GM23338 (cell line): ENCODE measurements around the gene ARL6. TPM values are rescaled to one million over a fixed set of nuclear protein-coding genes. Genes with fewer than 3 reads are reported as not detected.

Experiments used
- ATAC-seq: fragments of 200-7000 bp; cut with Tn5 transposase; 3 replicates; pipeline ENCODE4 v1.9.1; 2020
- DNase-seq: peaks from one replicate; pipeline ENCODE4 v3.0.0-alpha.2; 2015; ENCODE audit warnings: low spot score
- H2AFZ ChIP-seq: fragments of 200-600 bp; sonication (generic); 2 replicates; pipeline ENCODE4 v1.8.0; 2016; ENCODE audit warnings: antibody characterized with exemption, mild to moderate bottlenecking, moderate library complexity
- H3F3A ChIP-seq: fragments of 200-600 bp; sonication (generic); replicated peaks from 2 replicates; pipeline ENCODE4 v1.8.0; 2017; ENCODE audit warnings: antibody characterized with exemption, mixed run types, low read depth
- H3K27ac ChIP-seq: fragments of 200-600 bp; sonication (generic); 2 replicates; pipeline ENCODE4 v1.6.1; 2016; ENCODE audit warnings: low read depth
- H3K27me3 ChIP-seq: fragments of 200-600 bp; sonication (generic); 2 replicates; pipeline ENCODE4 v1.8.0; 2016; ENCODE audit warnings: mild to moderate bottlenecking, mixed run types, moderate library complexity; ENCODE audit not compliant: insufficient read depth
- H3K36me3 ChIP-seq: fragments of 200-600 bp; sonication (generic); 2 replicates; pipeline ENCODE4 v1.8.0; 2016; ENCODE audit warnings: mild to moderate bottlenecking; ENCODE audit not compliant: insufficient read depth
- H3K4me1 ChIP-seq: fragments of 200-600 bp; sonication (generic); 2 replicates; pipeline ENCODE4 v1.8.0; 2016; ENCODE audit warnings: mild to moderate bottlenecking, moderate library complexity; ENCODE audit not compliant: insufficient read depth
- H3K4me2 ChIP-seq: fragments of 200-600 bp; sonication (generic); 2 replicates; pipeline ENCODE4 v1.7.1; 2017; ENCODE audit warnings: mixed run types
- H3K4me3 ChIP-seq: fragments of 200-600 bp; sonication (generic); 2 replicates; pipeline ENCODE4 v1.6.1; 2016; ENCODE audit warnings: mixed run types
- H3K79me2 ChIP-seq: fragments of 200-600 bp; sonication (generic); replicated peaks from 2 replicates; pipeline ENCODE4 v1.8.0; 2017; ENCODE audit warnings: mild to moderate bottlenecking; ENCODE audit not compliant: insufficient read depth
- H3K9me2 ChIP-seq: fragments of 200-600 bp; sonication (generic); 2 replicates; pipeline ENCODE4 v1.8.0; 2017; ENCODE audit not compliant: insufficient read depth
- H4K20me1 ChIP-seq: fragments of 200-600 bp; sonication (generic); replicated peaks from 2 replicates; pipeline ENCODE4 v1.8.0; 2017; ENCODE audit warnings: mild to moderate bottlenecking; ENCODE audit not compliant: insufficient read depth
- H3K27ac Mint-ChIP-seq: 2 replicates; pipeline ENCODE4 v1.8.0; 2020; ENCODE audit warnings: inconsistent platforms, mild to moderate bottlenecking, moderate library complexity, mixed read lengths
- H3K27me3 Mint-ChIP-seq: 3 replicates; pipeline ENCODE4 v1.8.0; 2022; ENCODE audit warnings: low read depth, mild to moderate bottlenecking, moderate library complexity, mixed read lengths, inconsistent platforms; ENCODE audit not compliant: insufficient read depth, poor library complexity
- H3K36me3 Mint-ChIP-seq: 3 replicates; pipeline ENCODE4 v1.8.0; 2021; ENCODE audit warnings: low read depth, mild to moderate bottlenecking, inconsistent platforms, moderate library complexity, mixed read lengths
- H3K4me1 Mint-ChIP-seq: 3 replicates; pipeline ENCODE4 v1.8.0; 2020; ENCODE audit warnings: mild to moderate bottlenecking, inconsistent platforms, mixed read lengths
- H3K4me3 Mint-ChIP-seq: 3 replicates; pipeline ENCODE4 v1.8.0; 2021; ENCODE audit warnings: moderate library complexity, mild to moderate bottlenecking, inconsistent platforms, mixed read lengths
- H3K9me3 Mint-ChIP-seq: 3 replicates; pipeline ENCODE4 v1.8.0; 2020; ENCODE audit warnings: moderate library complexity, mild to moderate bottlenecking, inconsistent platforms, mixed read lengths
- CREB1 ChIP-seq: fragments of 250-450 bp; sonication (Bioruptor Pico); IDR thresholded peaks from 2 replicates; pipeline ENCODE4 v1.5.0; 2020; ENCODE audit warnings: low read depth, mild to moderate bottlenecking, moderate library complexity
- NANOG ChIP-seq: IDR thresholded peaks from 2 replicates; pipeline ENCODE4 v1.6.1; 2016; ENCODE audit warnings: antibody characterized with exemption, borderline replicate concordance
- POLR2AphosphoS5 ChIP-seq: IDR thresholded peaks from 2 replicates; pipeline ENCODE4 v1.6.1; 2016; ENCODE audit warnings: antibody characterized with exemption, low read depth
- REST ChIP-seq: IDR thresholded peaks from one replicate; pipeline ENCODE4 v1.6.1; 2018; ENCODE audit warnings: antibody characterized with exemption; ENCODE audit not compliant: unreplicated experiment
- STAT1 ChIP-seq: IDR thresholded peaks from one replicate; pipeline ENCODE4 v1.6.1; 2016; ENCODE audit warnings: antibody characterized with exemption; ENCODE audit not compliant: unreplicated experiment
- ZNF114 ChIP-seq: fragments of 250-450 bp; sonication (Bioruptor Pico); IDR thresholded peaks from 2 replicates; pipeline ENCODE4 v1.5.0; 2020; ENCODE audit warnings: mild to moderate bottlenecking, moderate library complexity
- ZNF331 ChIP-seq: fragments of 250-450 bp; sonication (Bioruptor Pico); IDR thresholded peaks from 2 replicates; pipeline ENCODE4 v1.5.0; 2020; ENCODE audit warnings: low read depth, mild to moderate bottlenecking, moderate library complexity
- polyA plus RNA-seq: library from polyadenylated mRNA; unstranded; fragments of >200 nt; fragmentation: Nextera tagmentation; extraction: Ambion mirVana; gene quantifications from 2 replicates; pipeline ENCODE4 v1.2.1, GENCODE V29; 2016
- total RNA-seq: library from RNA; depleted of rRNA; stranded (reverse); fragments of >200 nt; shearing (Covaris generic); gene quantifications from 2 replicates; pipeline ENCODE4 v1.2.3, GENCODE V29; 2014
- TF ChIP-seq, protein P1 (sequence below), 2 experiments: fragments of 200-600 bp in 1 of 2; sonication (generic) in 1 of 2; conservative IDR thresholded peaks; 2 replicates each; pipeline versions ENCODE4 v1.5.1 to v1.6.1; 2016 to 2017; ENCODE audit warnings: antibody characterized with exemption in 2 of 2, low read depth in 2 of 2, mild to moderate bottlenecking in 2 of 2, moderate library complexity in 1 of 2
- TF ChIP-seq, protein P2 (sequence below): IDR thresholded peaks from 2 replicates; pipeline ENCODE4 v1.6.1; 2016; ENCODE audit warnings: antibody characterized with exemption
- TF ChIP-seq, protein P3 (sequence below): fragments of 250-450 bp; sonication (Bioruptor Pico); IDR thresholded peaks from 2 replicates; pipeline ENCODE4 v1.5.0; 2020; ENCODE audit warnings: mild to moderate bottlenecking, moderate library complexity

The ARL6 gene
- total and polyA plus RNA-seq, 2 experiments from 2014 or later = 9.8 to 10.9 TPM

- TF ChIP-seq ZNF331 (CRISPR knock-in tag) (no peak), STAT1 (no peak), CREB1 (CRISPR knock-in tag) (no peak)
These were observed 71.2 kb downstream of the ARL6 start (continued) for GRCh38 chr3:97835761-97836160.

- no peaks in the 10 kb centered on the region for H3K36me3 ChIP-seq
- TF ChIP-seq CREB1 (CRISPR knock-in tag) (no peak), REST (no peak), NANOG (no peak), ZNF114 (CRISPR knock-in tag) (no peak), ZNF331 (CRISPR knock-in tag) (no peak), POLR2AphosphoS5 (no peak)
- TF ChIP-seq, protein P1, sequence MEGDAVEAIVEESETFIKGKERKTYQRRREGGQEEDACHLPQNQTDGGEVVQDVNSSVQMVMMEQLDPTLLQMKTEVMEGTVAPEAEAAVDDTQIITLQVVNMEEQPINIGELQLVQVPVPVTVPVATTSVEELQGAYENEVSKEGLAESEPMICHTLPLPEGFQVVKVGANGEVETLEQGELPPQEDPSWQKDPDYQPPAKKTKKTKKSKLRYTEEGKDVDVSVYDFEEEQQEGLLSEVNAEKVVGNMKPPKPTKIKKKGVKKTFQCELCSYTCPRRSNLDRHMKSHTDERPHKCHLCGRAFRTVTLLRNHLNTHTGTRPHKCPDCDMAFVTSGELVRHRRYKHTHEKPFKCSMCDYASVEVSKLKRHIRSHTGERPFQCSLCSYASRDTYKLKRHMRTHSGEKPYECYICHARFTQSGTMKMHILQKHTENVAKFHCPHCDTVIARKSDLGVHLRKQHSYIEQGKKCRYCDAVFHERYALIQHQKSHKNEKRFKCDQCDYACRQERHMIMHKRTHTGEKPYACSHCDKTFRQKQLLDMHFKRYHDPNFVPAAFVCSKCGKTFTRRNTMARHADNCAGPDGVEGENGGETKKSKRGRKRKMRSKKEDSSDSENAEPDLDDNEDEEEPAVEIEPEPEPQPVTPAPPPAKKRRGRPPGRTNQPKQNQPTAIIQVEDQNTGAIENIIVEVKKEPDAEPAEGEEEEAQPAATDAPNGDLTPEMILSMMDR (conservative IDR thresholded peaks at IDR 0.05; ENCODE audit: low read depth in 2 of 2) = no peak
- TF ChIP-seq, protein P2, sequence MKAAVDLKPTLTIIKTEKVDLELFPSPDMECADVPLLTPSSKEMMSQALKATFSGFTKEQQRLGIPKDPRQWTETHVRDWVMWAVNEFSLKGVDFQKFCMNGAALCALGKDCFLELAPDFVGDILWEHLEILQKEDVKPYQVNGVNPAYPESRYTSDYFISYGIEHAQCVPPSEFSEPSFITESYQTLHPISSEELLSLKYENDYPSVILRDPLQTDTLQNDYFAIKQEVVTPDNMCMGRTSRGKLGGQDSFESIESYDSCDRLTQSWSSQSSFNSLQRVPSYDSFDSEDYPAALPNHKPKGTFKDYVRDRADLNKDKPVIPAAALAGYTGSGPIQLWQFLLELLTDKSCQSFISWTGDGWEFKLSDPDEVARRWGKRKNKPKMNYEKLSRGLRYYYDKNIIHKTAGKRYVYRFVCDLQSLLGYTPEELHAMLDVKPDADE = no peak
- TF ChIP-seq, protein P3, sequence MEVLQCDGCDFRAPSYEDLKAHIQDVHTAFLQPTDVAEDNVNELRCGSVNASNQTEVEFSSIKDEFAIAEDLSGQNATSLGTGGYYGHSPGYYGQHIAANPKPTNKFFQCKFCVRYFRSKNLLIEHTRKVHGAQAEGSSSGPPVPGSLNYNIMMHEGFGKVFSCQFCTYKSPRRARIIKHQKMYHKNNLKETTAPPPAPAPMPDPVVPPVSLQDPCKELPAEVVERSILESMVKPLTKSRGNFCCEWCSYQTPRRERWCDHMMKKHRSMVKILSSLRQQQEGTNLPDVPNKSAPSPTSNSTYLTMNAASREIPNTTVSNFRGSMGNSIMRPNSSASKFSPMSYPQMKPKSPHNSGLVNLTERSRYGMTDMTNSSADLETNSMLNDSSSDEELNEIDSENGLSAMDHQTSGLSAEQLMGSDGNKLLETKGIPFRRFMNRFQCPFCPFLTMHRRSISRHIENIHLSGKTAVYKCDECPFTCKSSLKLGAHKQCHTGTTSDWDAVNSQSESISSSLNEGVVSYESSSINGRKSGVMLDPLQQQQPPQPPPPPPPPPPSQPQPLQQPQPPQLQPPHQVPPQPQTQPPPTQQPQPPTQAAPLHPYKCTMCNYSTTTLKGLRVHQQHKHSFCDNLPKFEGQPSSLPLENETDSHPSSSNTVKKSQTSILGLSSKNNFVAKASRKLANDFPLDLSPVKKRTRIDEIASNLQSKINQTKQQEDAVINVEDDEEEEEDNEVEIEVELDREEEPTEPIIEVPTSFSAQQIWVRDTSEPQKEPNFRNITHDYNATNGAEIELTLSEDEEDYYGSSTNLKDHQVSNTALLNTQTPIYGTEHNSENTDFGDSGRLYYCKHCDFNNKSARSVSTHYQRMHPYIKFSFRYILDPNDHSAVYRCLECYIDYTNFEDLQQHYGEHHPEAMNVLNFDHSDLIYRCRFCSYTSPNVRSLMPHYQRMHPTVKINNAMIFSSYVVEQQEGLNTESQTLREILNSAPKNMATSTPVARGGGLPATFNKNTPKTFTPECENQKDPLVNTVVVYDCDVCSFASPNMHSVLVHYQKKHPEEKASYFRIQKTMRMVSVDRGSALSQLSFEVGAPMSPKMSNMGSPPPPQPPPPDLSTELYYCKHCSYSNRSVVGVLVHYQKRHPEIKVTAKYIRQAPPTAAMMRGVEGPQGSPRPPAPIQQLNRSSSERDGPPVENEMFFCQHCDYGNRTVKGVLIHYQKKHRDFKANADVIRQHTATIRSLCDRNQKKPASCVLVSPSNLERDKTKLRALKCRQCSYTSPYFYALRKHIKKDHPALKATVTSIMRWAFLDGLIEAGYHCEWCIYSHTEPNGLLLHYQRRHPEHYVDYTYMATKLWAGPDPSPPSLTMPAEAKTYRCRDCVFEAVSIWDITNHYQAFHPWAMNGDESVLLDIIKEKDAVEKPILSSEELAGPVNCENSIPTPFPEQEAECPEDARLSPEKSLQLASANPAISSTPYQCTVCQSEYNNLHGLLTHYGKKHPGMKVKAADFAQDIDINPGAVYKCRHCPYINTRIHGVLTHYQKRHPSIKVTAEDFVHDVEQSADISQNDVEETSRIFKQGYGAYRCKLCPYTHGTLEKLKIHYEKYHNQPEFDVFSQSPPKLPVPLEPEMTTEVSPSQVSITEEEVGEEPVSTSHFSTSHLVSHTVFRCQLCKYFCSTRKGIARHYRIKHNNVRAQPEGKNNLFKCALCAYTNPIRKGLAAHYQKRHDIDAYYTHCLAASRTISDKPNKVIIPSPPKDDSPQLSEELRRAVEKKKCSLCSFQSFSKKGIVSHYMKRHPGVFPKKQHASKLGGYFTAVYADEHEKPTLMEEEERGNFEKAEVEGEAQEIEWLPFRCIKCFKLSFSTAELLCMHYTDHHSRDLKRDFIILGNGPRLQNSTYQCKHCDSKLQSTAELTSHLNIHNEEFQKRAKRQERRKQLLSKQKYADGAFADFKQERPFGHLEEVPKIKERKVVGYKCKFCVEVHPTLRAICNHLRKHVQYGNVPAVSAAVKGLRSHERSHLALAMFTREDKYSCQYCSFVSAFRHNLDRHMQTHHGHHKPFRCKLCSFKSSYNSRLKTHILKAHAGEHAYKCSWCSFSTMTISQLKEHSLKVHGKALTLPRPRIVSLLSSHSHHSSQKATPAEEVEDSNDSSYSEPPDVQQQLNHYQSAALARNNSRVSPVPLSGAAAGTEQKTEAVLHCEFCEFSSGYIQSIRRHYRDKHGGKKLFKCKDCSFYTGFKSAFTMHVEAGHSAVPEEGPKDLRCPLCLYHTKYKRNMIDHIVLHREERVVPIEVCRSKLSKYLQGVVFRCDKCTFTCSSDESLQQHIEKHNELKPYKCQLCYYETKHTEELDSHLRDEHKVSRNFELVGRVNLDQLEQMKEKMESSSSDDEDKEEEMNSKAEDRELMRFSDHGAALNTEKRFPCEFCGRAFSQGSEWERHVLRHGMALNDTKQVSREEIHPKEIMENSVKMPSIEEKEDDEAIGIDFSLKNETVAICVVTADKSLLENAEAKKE (CRISPR knock-in tag) = no peak
- H4K20me1 ChIP-seq = no peaks in the 10 kb centered on the region
- no peak overlapping the region for H2AFZ ChIP-seq
- H3K27ac Mint-ChIP-seq = no peak overlapping the region
- H3K79me2 ChIP-seq = no peaks in the 10 kb centered on the region
- H3K4me1 Mint-ChIP-seq = peaks cover 3% of the 10 kb centered on the region; the same call in 2 of the 3 replicates
- no peaks in the 10 kb centered on the region for H3K9me2 ChIP-seq
- ATAC-seq (no peak), DNase-seq (no peak)
- no peaks in the 10 kb centered on the region for H3K27me3 ChIP-seq
- no peak overlapping the region for H3K4me3 ChIP-seq
- H3K4me1 ChIP-seq = no peaks in the 10 kb centered on the region
- no peak overlapping the region for H3K27ac ChIP-seq
- no peak overlapping the region for H3K4me3 Mint-ChIP-seq
- no peaks in the 10 kb centered on the region for H3F3A ChIP-seq
- H3K4me2 ChIP-seq = no peak overlapping the region
- H3K36me3 Mint-ChIP-seq = no peaks in the 10 kb centered on the region
- H3K27me3 Mint-ChIP-seq = peaks cover 2% of the 10 kb centered on the region
- H3K9me3 Mint-ChIP-seq = no peaks in the 10 kb centered on the region; the same call in 2 of the 3 replicates
These were observed 73.8 kb downstream of the ARL6 start for GRCh38 chr3:97838393-97838792.
